GM23248 (cell line): ENCODE measurements around the gene KAT2B. TPM values are rescaled to one million over a fixed set of nuclear protein-coding genes. Genes with fewer than 3 reads are reported as not detected.
A peak's percentile ranks its signal among the peaks of the same experiment; 100 is the strongest.

Experiments
- DNase-seq: peaks from one replicate; pipeline ENCODE4 v3.0.0-alpha.2; 2015
- H2AFZ ChIP-seq: fragments of 200-600 bp; sonication (generic); 2 replicates; pipeline ENCODE4 v1.6.1; 2016; ENCODE audit warnings: antibody characterized with exemption
- H3F3A ChIP-seq: fragments of 200-600 bp; sonication (generic); 2 replicates; pipeline ENCODE4 v1.6.1; 2016; ENCODE audit warnings: mild to moderate bottlenecking, antibody characterized with exemption, mixed run types; ENCODE audit not compliant: insufficient read depth
- H3K27ac ChIP-seq: fragments of 200-600 bp; sonication (generic); 2 replicates; pipeline ENCODE4 v1.5.1; 2016; ENCODE audit warnings: mild to moderate bottlenecking
- H3K27me3 ChIP-seq: fragments of 200-600 bp; sonication (generic); replicated peaks from 2 replicates; pipeline ENCODE4 v1.6.1; 2016; ENCODE audit warnings: mild to moderate bottlenecking; ENCODE audit not compliant: insufficient read depth
- H3K36me3 ChIP-seq: fragments of 200-600 bp; sonication (generic); 2 replicates; pipeline ENCODE4 v1.6.1; 2016; ENCODE audit warnings: low read depth, mild to moderate bottlenecking
- H3K4me1 ChIP-seq: fragments of 200-600 bp; sonication (generic); 2 replicates; pipeline ENCODE4 v1.6.1; 2016; ENCODE audit warnings: mild to moderate bottlenecking; ENCODE audit not compliant: insufficient read depth
- H3K4me2 ChIP-seq: fragments of 200-600 bp; sonication (generic); one replicate; pipeline ENCODE4 v1.6.1; 2016; ENCODE audit warnings: mild to moderate bottlenecking; ENCODE audit not compliant: unreplicated experiment
- H3K4me3 ChIP-seq: fragments of 200-600 bp; sonication (generic); 2 replicates; pipeline ENCODE4 v1.5.1; 2016; ENCODE audit warnings: mild to moderate bottlenecking
- H3K79me2 ChIP-seq: fragments of 200-600 bp; sonication (generic); 2 replicates; pipeline ENCODE4 v1.6.1; 2016; ENCODE audit warnings: mild to moderate bottlenecking; ENCODE audit not compliant: insufficient read depth
- H3K9ac ChIP-seq: fragments of 200-600 bp; sonication (generic); 2 replicates; pipeline ENCODE4 v1.6.1; 2016; ENCODE audit warnings: mild to moderate bottlenecking
- H3K9me2 ChIP-seq: fragments of 200-600 bp; sonication (generic); 2 replicates; pipeline ENCODE4 v1.6.1; 2016; ENCODE audit warnings: mixed run types, mild to moderate bottlenecking, moderate library complexity; ENCODE audit not compliant: insufficient read depth
- H3K9me3 ChIP-seq: fragments of 200-600 bp; sonication (generic); one replicate; pipeline ENCODE4 v1.6.1; 2017; ENCODE audit warnings: low read depth
- H4K20me1 ChIP-seq: fragments of 200-600 bp; sonication (generic); 2 replicates; pipeline ENCODE4 v1.6.0; 2016; ENCODE audit not compliant: insufficient read depth
- EZH2 ChIP-seq: fragments of 200-600 bp; sonication (generic); IDR thresholded peaks from 2 replicates; pipeline ENCODE4 v1.6.1; 2018; ENCODE audit warnings: antibody characterized with exemption, mild to moderate bottlenecking; ENCODE audit not compliant: insufficient read depth, poor library complexity, severe bottlenecking
- EZH2phosphoT487 ChIP-seq: fragments of 200-600 bp; sonication (generic); IDR thresholded peaks from 2 replicates; pipeline ENCODE4 v1.6.1; 2018; ENCODE audit warnings: antibody characterized with exemption, moderate library complexity, mild to moderate bottlenecking, low read depth; ENCODE audit not compliant: insufficient read depth
- WGBS, 2 experiments: methylation state at CpG; one replicate each; pipeline ENCODE4 v1.1.6; 2015 to 2017; ENCODE audit warnings: low lambda C conversion rate in 2 of 2, low coverage in 1 of 2; ENCODE audit errors: missing lambda C conversion rate in 2 of 2; 5-methylcytosine and 5-hydroxymethylcytosine counted together
- in situ Hi-C: fragments of 300-500 bp; cut with MboI; formaldehyde crosslinking; loops from 2 replicates; pipeline ENCODE4 v1.15.0; 2020
- polyA plus RNA-seq: library from polyadenylated mRNA; unstranded; fragments of >200 nt; fragmentation: Nextera tagmentation; extraction: Ambion mirVana; gene quantifications from 2 replicates; pipeline ENCODE4 v1.2.1, GENCODE V29; 2016
- total RNA-seq: library from RNA; depleted of rRNA; stranded (reverse); fragments of >200 nt; shearing (Covaris generic); gene quantifications from 2 replicates; pipeline ENCODE4 v1.2.3, GENCODE V29; 2014

Gene KAT2B
- total and polyA plus RNA-seq, 2 experiments from 2014 or later: 1.5 to 13.5 TPM

- no peak for DNase-seq
- no peak overlapping the region for H3K27ac ChIP-seq
- in situ Hi-C loops: no loop called here
- no peaks in the 10 kb centered on the region for H3K79me2 ChIP-seq
- H2AFZ ChIP-seq: no peak overlapping the region
- 0 out of 2 replicates have a peak, but pooled peaks cover 7% of the 10 kb centered on the region for H3K4me1 ChIP-seq
- H3K9me3 ChIP-seq: no peaks in the 10 kb centered on the region
- 81 to 82% methylated on average over 4 of the region's 4 CpGs for WGBS, 2 experiments
- no peaks in the 10 kb centered on the region for H3K36me3 ChIP-seq
- no peaks in the 10 kb centered on the region for H3K27me3 ChIP-seq
- H3K9me2 ChIP-seq: no peaks in the 10 kb centered on the region
- no peak overlapping the region for H3K4me2 ChIP-seq
- H4K20me1 ChIP-seq: no peaks in the 10 kb centered on the region
- no peaks in the 10 kb centered on the region for H3F3A ChIP-seq
- no peak overlapping the region for H3K9ac ChIP-seq
- H3K4me3 ChIP-seq: no peak overlapping the region
- TF ChIP-seq EZH2phosphoT487: no peak
- TF ChIP-seq EZH2: no peak
Observed at GRCh38 chr3:20035019-20035418, 5.2 kb upstream of the KAT2B start.

GRCh38 chr3:20037255-20037996 is 2.8 kb upstream of the KAT2B start:
- H3K9me2 ChIP-seq: no peaks in the 10 kb centered on the region
- H3K36me3 ChIP-seq: no peaks in the 10 kb centered on the region
- no peak overlapping the region for H3K27ac ChIP-seq
- in situ Hi-C loops: no loop called here
- H4K20me1 ChIP-seq: no peaks in the 10 kb centered on the region
- no peak overlapping the region for H3K9ac ChIP-seq
- H3K27me3 ChIP-seq: no peaks in the 10 kb centered on the region
- TF ChIP-seq EZH2 (no peak), EZH2phosphoT487 (no peak)
- H2AFZ ChIP-seq: no peak overlapping the region
- DNase-seq: no peak
- H3F3A ChIP-seq: peaks cover 8% of the 10 kb centered on the region; the same call in 1 of the 2 replicates
- peaks cover 12% of the 10 kb centered on the region; the same call in 1 of the 2 replicates for H3K4me1 ChIP-seq
- WGBS, 2 experiments: 71 to 79% methylated on average over 1 of the region's 1 CpG
- H3K9me3 ChIP-seq: no peaks in the 10 kb centered on the region
- H3K79me2 ChIP-seq: no peaks in the 10 kb centered on the region
- no peak overlapping the region for H3K4me2 ChIP-seq
- H3K4me3 ChIP-seq: no peak overlapping the region

DNA sequence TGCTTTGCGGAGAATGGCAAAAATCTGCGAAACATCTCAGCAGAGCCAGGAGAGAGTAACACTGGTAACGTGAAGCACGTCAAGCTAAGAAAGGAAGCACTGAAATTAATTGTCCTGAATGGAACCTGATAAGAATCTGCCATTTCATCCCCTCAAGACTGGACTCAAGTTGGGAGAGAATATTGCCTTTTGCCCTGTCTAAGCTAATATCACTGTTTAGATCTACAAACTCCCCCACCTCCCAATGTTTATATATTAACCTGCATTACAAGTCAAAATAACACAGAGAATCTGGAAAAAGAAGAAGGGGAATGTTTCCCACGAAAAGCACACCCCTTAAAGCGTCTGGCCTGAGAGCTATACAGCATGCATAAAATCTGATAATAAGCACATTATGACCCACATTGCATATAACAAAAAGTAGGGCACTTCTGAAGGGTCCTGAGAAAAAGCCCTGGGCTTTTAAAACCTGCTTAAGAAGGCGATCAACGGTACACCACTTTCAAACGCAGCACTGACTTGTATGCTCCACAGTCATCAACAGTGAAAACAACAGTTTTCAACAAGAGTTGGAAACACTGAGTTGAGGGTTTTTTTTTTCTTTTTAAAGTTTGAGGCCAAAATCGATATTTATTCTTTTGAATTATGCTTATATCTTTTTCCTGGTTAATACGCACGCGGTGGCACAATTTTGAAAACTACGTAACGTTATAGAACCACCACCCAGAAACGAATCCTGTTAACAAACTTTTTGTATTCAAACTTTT is 1.4 kb upstream of the KAT2B start:
- no peaks in the 10 kb centered on the region for H4K20me1 ChIP-seq
- H3K4me2 ChIP-seq: peak overlapping the region; percentile 92
- WGBS, 2 experiments: 30% methylated on average over 16 of the region's 16 CpGs
- peaks cover 21% of the 10 kb centered on the region; the same call in 1 of the 2 replicates for H3K4me1 ChIP-seq
- H3K27ac ChIP-seq: no peak overlapping the region
- H3K36me3 ChIP-seq: no peaks in the 10 kb centered on the region
- peaks cover 8% of the 10 kb centered on the region; the same call in 1 of the 2 replicates for H3F3A ChIP-seq
- no peaks in the 10 kb centered on the region for H3K9me3 ChIP-seq
- no peaks in the 10 kb centered on the region for H3K9me2 ChIP-seq
- no peaks in the 10 kb centered on the region for H3K27me3 ChIP-seq
- TF ChIP-seq EZH2phosphoT487: no peak
- TF ChIP-seq EZH2: no peak
- in situ Hi-C loops: no loop called here
- peak overlapping the region; percentile 57 for H3K9ac ChIP-seq
- peak; percentile 23 for DNase-seq
- no peaks in the 10 kb centered on the region for H3K79me2 ChIP-seq
- H3K4me3 ChIP-seq: peak overlapping the region; percentile 86
- peak overlapping the region; percentile 89 for H2AFZ ChIP-seq

DNA sequence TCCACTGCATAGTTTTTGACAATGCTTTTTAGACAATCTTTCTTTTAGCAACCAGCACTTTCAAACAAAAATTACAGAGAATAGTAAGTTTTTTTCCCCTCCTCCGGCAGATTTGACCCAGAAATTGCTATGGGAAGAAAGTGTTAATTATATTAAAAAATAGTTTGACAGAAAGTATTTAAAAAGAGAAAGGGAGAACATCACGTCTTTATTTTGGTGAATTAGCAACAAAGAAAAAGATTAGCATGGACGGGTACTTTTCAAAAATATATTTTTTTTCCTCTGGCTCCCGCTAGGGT is 831 bp upstream of the KAT2B start:
- Histone ChIP-seq H2AFZ (peak overlapping the region; percentile 89), H3K4me2 (peak overlapping the region; percentile 92), H3K9me2 (no peaks in the 10 kb centered on the region), H3K27me3 (no peaks in the 10 kb centered on the region), H3K4me3 (peak overlapping the region; percentile 86), H3K4me1 (peaks cover 21% of the 10 kb centered on the region; the same call in 1 of the 2 replicates), H3K9ac (peak overlapping the region; percentile 57), H3K27ac (no peak overlapping the region), H3K36me3 (no peaks in the 10 kb centered on the region), H3K9me3 (no peaks in the 10 kb centered on the region), H3K79me2 (no peaks in the 10 kb centered on the region), H4K20me1 (no peaks in the 10 kb centered on the region), H3F3A (peaks cover 8% of the 10 kb centered on the region; the same call in 1 of the 2 replicates)
- TF ChIP-seq EZH2 (no peak), EZH2phosphoT487 (no peak)
- WGBS, 2 experiments: 1% methylated on average over 4 of the region's 4 CpGs
- in situ Hi-C loops: no loop called here
- DNase-seq: no peak
